K562 (cell line): ENCODE data around the gene ZBTB32. TPM values are rescaled to one million over a fixed set of nuclear protein-coding genes. Genes with fewer than 3 reads are reported as not detected.

Source experiments
- ARID4B ChIP-seq: sonication (generic); formaldehyde crosslinking; IDR thresholded peaks from 2 replicates; pipeline ENCODE4 v1.8.0; 2022; ENCODE audit warnings: mild to moderate bottlenecking, missing genetic modification reagents
- ATF4 ChIP-seq: fragments of 450-650 bp; formaldehyde crosslinking; IDR thresholded peaks from 2 replicates; pipeline ENCODE4 v1.4.0; 2022; ENCODE audit warnings: mild to moderate bottlenecking, moderate library complexity
- CBX3 ChIP-seq, 2 experiments: IDR thresholded peaks; 1 replicate in 1 of 2; 2 replicates in 1 of 2; pipeline ENCODE4 v1.6.1; 2012; ENCODE audit warnings: inconsistent platforms in 2 of 2, low read length in 2 of 2, borderline replicate concordance in 1 of 2, control low read depth in 1 of 2
- DMBX1 ChIP-seq: fragments of 250-450 bp; sonication (Bioruptor Pico); IDR thresholded peaks from 2 replicates; pipeline ENCODE4 v1.8.0; 2022; ENCODE audit warnings: inconsistent platforms, mild to moderate bottlenecking, moderate library complexity, borderline replicate concordance
- ELF2 ChIP-seq: fragments of 250-450 bp; sonication (Bioruptor Pico); IDR thresholded peaks from 2 replicates; pipeline ENCODE4 v1.5.0; 2021; ENCODE audit warnings: mild to moderate bottlenecking
- ETV5 ChIP-seq: sonication (generic); formaldehyde crosslinking; IDR thresholded peaks from 2 replicates; pipeline ENCODE4 v1.4.0; 2020; ENCODE audit warnings: low read depth, mild to moderate bottlenecking, missing genetic modification reagents
- EWSR1 ChIP-seq: fragments of 450-650 bp; IDR thresholded peaks from 2 replicates; pipeline ENCODE4 v1.6.1; 2018; ENCODE audit warnings: borderline replicate concordance, mild to moderate bottlenecking, low read depth, moderate library complexity; ENCODE audit not compliant: partially characterized antibody
- GMEB1 ChIP-seq: fragments of 250-450 bp; sonication (Bioruptor Pico); IDR thresholded peaks from 2 replicates; pipeline ENCODE4 v1.4.0; 2020; ENCODE audit warnings: mild to moderate bottlenecking
- KHSRP ChIP-seq: fragments of 450-650 bp; IDR thresholded peaks from 2 replicates; pipeline ENCODE4 v1.6.1; 2017
- KLF16 ChIP-seq: IDR thresholded peaks from 2 replicates; pipeline ENCODE4 v1.6.1; 2016; ENCODE audit warnings: antibody characterized with exemption
- MED1 ChIP-seq: sonication (generic); formaldehyde crosslinking; IDR thresholded peaks from 2 replicates; pipeline ENCODE4 v1.8.1; 2023; ENCODE audit warnings: missing genetic modification reagents, borderline replicate concordance
- POLR2A ChIP-seq: fragments of 450-650 bp; conservative IDR thresholded peaks from 2 replicates; pipeline ENCODE4 v1.6.1; 2016
- PURB ChIP-seq: sonication (generic); formaldehyde crosslinking; IDR thresholded peaks from 2 replicates; pipeline ENCODE4 v1.9.0; 2021; ENCODE audit warnings: low read depth, mild to moderate bottlenecking, missing genetic modification reagents
- RBM34 ChIP-seq: fragments of 200-400 bp; formaldehyde crosslinking; IDR thresholded peaks from 2 replicates; pipeline ENCODE4 v1.6.1; 2018; ENCODE audit warnings: low read length, borderline replicate concordance; ENCODE audit not compliant: insufficient read depth
- RFX7 ChIP-seq: fragments of 250-450 bp; sonication (Bioruptor Pico); IDR thresholded peaks from 2 replicates; pipeline ENCODE4 v1.5.1; 2021; ENCODE audit warnings: mild to moderate bottlenecking
- SMARCE1 ChIP-seq: fragments of 450-650 bp; IDR thresholded peaks from 2 replicates; pipeline ENCODE4 v1.7.1; 2016; ENCODE audit warnings: mild to moderate bottlenecking
- SRSF1 ChIP-seq: fragments of 200-400 bp; formaldehyde crosslinking; IDR thresholded peaks from 2 replicates; pipeline ENCODE4 v1.6.1; 2017; ENCODE audit warnings: mild to moderate bottlenecking, low read depth, low read length, moderate library complexity
- STAT6 ChIP-seq: sonication (generic); formaldehyde crosslinking; IDR thresholded peaks from 2 replicates; pipeline ENCODE4 v1.8.1; 2023; ENCODE audit warnings: mild to moderate bottlenecking, missing genetic modification reagents
- TBP ChIP-seq: optimal IDR thresholded peaks from 2 replicates; pipeline ENCODE3; 2011; ENCODE audit warnings: low read depth, low read length, improper control_type of control experiment
- ZNF644 ChIP-seq: fragments of 200-800 bp; sonication (Bioruptor generic); IDR thresholded peaks from 2 replicates; pipeline ENCODE4 v1.6.1; 2016; ENCODE audit warnings: low read depth, missing genetic modification characterization, missing compliant biosample characterization
- polyA plus RNA-seq, 8 experiments: library from polyadenylated mRNA; depleted of rRNA in 4 of 8; stranded (reverse) in 5 of 8; unstranded in 3 of 8; fragments of >200 nt; fragmentation: Nextera tagmentation in 2 of 8; fragmentation: Illumina TruSeq in 1 of 8; extraction: Ambion mirVana in 2 of 8; extraction: Trizol in 1 of 8; gene quantifications; 2 replicates each; pipeline versions ENCODE4 v1.2.1 to v1.2.3, GENCODE V29; 2011 to 2014; ENCODE audit warnings: inconsistent platforms in 1 of 8, missing spikeins in 1 of 8
- total RNA-seq, 7 experiments: library from RNA; depleted of rRNA in 6 of 7; stranded (reverse); fragments of >200 nt in 6 of 7; fragmentation: Illumina TruSeq in 2 of 7; extraction: Trizol in 2 of 7; gene quantifications; 2 replicates each; pipeline versions ENCODE4 v1.2.1 to v1.2.3, GENCODE V29; 2011 to 2021; ENCODE audit warnings: low replicate concordance in 1 of 7

Gene ZBTB32
- total and polyA plus RNA-seq, 9 of the 15 experiments (the other 6 are each of a cell fraction or from before 2014, with no cell fraction given) = 0.20 TPM; not detected in 8

GRCh38 chr19:35717665-35718344 lies 13.4 kb downstream of the ZBTB32 start, which contains the start of gene KMT2B (continued):
- no peak for TF ChIP-seq STAT6 (CRISPR knock-in tag)
- no peak for TF ChIP-seq DMBX1 (CRISPR knock-in tag)
- TF ChIP-seq RBM34 = no peak
- no peak for TF ChIP-seq SMARCE1
- TF ChIP-seq ETV5 (CRISPR knock-in tag) = no peak; the same call in 1 of the 2 replicates
- TF ChIP-seq POLR2A = no peak
- no peak for TF ChIP-seq MED1 (CRISPR knock-in tag)
- no peak for TF ChIP-seq TBP
- no peak for TF ChIP-seq PURB (CRISPR knock-in tag)
- TF ChIP-seq KHSRP = no peak
- no peak for TF ChIP-seq RFX7 (CRISPR knock-in tag)
- no peak for TF ChIP-seq KLF16
- TF ChIP-seq CBX3 (IDR thresholded peaks at IDR 0.05; ENCODE audit: borderline replicate concordance in 1 of 2, low read length in 2 of 2) = no peak
- TF ChIP-seq EWSR1 = no peak
- 0 out of 2 replicates have a peak, but pooled peaks have one; percentile 26 for TF ChIP-seq GMEB1 (CRISPR knock-in tag)
- TF ChIP-seq SRSF1 = no peak
- TF ChIP-seq ELF2 (CRISPR knock-in tag) = peak; percentile 2
- TF ChIP-seq ZNF644 (tag) = no peak
- TF ChIP-seq ATF4 = no peak
- TF ChIP-seq ARID4B = no peak
